ENCODE results near the gene UBALD2. TPM values are rescaled to one million over a fixed set of nuclear protein-coding genes. Genes with fewer than 3 reads are reported as not detected.
"Not testable (repeated sequence)": the region's sequence is repeated elsewhere in the genome, so short reads cannot be mapped to it uniquely, and the experiment has no call there.

The UBALD2 gene
- polyA plus RNA-seq, 2 of the 4 experiments (the other 2 are of a cell fraction): 12.8 to 21.5 TPM

GRCh38 chr17:76297436-76297835 is 32.3 kb downstream of the UBALD2 start:
- FAIRE-seq (no peak), ATAC-seq (no peak), DNase-seq (ENCODE audit: low read depth in 1 of 2, low spot score in 1 of 2) (no peak)
- Histone ChIP-seq H3K4me3 (no peak overlapping the region), H3K4me1 (no peaks in the 10 kb centered on the region), H3K4me2 (no peak overlapping the region), H3K9me3 (no peaks in the 10 kb centered on the region), H3K27ac (no peak overlapping the region)
- 97% methylated on average over 3 of the region's 3 CpGs for WGBS (ENCODE audit: missing lambda C conversion rate)
- POLR2A ChIA-PET: no interaction called here
- CTCF ChIA-PET: interaction anchor here (0.6 to 19.0 kb wide), 9 partner anchors 12 to 283 kb away, joined by 3 to 285 read pairs (median 33); partner anchors contain the start of genes QRICH2 and SPHK1
- TF ChIP-seq, protein P1, sequence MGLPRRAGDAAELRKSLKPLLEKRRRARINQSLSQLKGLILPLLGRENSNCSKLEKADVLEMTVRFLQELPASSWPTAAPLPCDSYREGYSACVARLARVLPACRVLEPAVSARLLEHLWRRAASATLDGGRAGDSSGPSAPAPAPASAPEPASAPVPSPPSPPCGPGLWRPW (IDR thresholded peaks at IDR 0.05): no peak
- no peak for TF ChIP-seq PBX3 (IDR thresholded peaks at IDR 0.05)
- TF ChIP-seq, protein P2, sequence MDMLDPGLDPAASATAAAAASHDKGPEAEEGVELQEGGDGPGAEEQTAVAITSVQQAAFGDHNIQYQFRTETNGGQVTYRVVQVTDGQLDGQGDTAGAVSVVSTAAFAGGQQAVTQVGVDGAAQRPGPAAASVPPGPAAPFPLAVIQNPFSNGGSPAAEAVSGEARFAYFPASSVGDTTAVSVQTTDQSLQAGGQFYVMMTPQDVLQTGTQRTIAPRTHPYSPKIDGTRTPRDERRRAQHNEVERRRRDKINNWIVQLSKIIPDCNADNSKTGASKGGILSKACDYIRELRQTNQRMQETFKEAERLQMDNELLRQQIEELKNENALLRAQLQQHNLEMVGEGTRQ (IDR thresholded peaks at IDR 0.05): no peak
- TF ChIP-seq, protein P3, sequence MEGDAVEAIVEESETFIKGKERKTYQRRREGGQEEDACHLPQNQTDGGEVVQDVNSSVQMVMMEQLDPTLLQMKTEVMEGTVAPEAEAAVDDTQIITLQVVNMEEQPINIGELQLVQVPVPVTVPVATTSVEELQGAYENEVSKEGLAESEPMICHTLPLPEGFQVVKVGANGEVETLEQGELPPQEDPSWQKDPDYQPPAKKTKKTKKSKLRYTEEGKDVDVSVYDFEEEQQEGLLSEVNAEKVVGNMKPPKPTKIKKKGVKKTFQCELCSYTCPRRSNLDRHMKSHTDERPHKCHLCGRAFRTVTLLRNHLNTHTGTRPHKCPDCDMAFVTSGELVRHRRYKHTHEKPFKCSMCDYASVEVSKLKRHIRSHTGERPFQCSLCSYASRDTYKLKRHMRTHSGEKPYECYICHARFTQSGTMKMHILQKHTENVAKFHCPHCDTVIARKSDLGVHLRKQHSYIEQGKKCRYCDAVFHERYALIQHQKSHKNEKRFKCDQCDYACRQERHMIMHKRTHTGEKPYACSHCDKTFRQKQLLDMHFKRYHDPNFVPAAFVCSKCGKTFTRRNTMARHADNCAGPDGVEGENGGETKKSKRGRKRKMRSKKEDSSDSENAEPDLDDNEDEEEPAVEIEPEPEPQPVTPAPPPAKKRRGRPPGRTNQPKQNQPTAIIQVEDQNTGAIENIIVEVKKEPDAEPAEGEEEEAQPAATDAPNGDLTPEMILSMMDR (IDR thresholded peaks at IDR 0.05): no peak
- TF ChIP-seq MYC (IDR thresholded peaks at IDR 0.05; ENCODE audit: borderline replicate concordance, low read length): no peak
- TF ChIP-seq HOXB5 (CRISPR knock-in tag; IDR thresholded peaks at IDR 0.05): no peak
- no peak for TF ChIP-seq CEBPB (IDR thresholded peaks at IDR 0.05)
- TF ChIP-seq JUN (IDR thresholded peaks at IDR 0.05): no peak
- no peak for TF ChIP-seq CHD2 (IDR thresholded peaks at IDR 0.05; ENCODE audit: low read length, partially characterized antibody)
- TF ChIP-seq SMC3 (IDR thresholded peaks at IDR 0.05): no peak
- TF ChIP-seq FOXS1 (CRISPR knock-in tag; IDR thresholded peaks at IDR 0.05): no peak
- no peak for TF ChIP-seq POLR2A (IDR thresholded peaks at IDR 0.05; ENCODE audit: low read length)
- TF ChIP-seq REST (IDR thresholded peaks at IDR 0.05): no peak
- TF ChIP-seq CHD4 (IDR thresholded peaks at IDR 0.05; ENCODE audit: borderline replicate concordance): no peak

GRCh38 chr17:76304226-76305134 is 39.3 kb downstream of the UBALD2 start:
- DNase-seq (ENCODE audit: low read depth in 1 of 2, low spot score in 1 of 2) (no peak), FAIRE-seq (no peak), ATAC-seq (peak; percentile 23 to 28; a peak in 4 of 6 replicates)
- Histone ChIP-seq H3K27ac (no peak overlapping the region), H3K4me2 (no peak overlapping the region), H3K4me3 (no peak overlapping the region), H3K9me3 (no peaks in the 10 kb centered on the region), H3K4me1 (no peaks in the 10 kb centered on the region)
- TF ChIP-seq GATA3 (IDR thresholded peaks at IDR 0.05; ENCODE audit: borderline replicate concordance) (no peak), TP53 (CRISPR knock-in tag; IDR thresholded peaks at IDR 0.05) (no peak), CHD4 (IDR thresholded peaks at IDR 0.05; ENCODE audit: borderline replicate concordance) (no peak), POLR2A (IDR thresholded peaks at IDR 0.05; ENCODE audit: low read length) (no peak), FOXS1 (CRISPR knock-in tag; IDR thresholded peaks at IDR 0.05) (no peak), HDAC2 (IDR thresholded peaks at IDR 0.05) (no peak), KDM5A (IDR thresholded peaks at IDR 0.05) (no peak), BHLHE40 (IDR thresholded peaks at IDR 0.05; ENCODE audit: low read depth, low read length) (no peak), ZFP36 (IDR thresholded peaks at IDR 0.05; ENCODE audit: borderline replicate concordance, partially characterized antibody) (no peak), RCOR1 (IDR thresholded peaks at IDR 0.05; ENCODE audit: low read depth, low read length) (no peak), MAX (IDR thresholded peaks at IDR 0.05) (no peak)
- POLR2A ChIA-PET: no interaction called here
- WGBS (ENCODE audit: missing lambda C conversion rate): 84% methylated on average over 17 of the region's 17 CpGs
- CTCF ChIA-PET: interaction anchor here (0.5 to 19.0 kb wide), 32 partner anchors 9 to 460 kb away, joined by 3 to 285 read pairs (median 5); partner anchors contain the start of genes PRPSAP1 and SPHK1

GRCh38 chr17:76305135-76305454 is 39.9 kb downstream of the UBALD2 start:
- WGBS (ENCODE audit: missing lambda C conversion rate): 96% methylated on average over 3 of the region's 3 CpGs
- H3K4me2 ChIP-seq; FAIRE-seq; POLR2A ChIA-PET; DNase-seq (ENCODE audit: low read depth in 1 of 2, low spot score in 1 of 2); H3K4me1 ChIP-seq; ATAC-seq; H3K27ac ChIP-seq; H3K4me3 ChIP-seq; H3K9me3 ChIP-seq: not testable (repeated sequence)
- CTCF ChIA-PET: interaction anchor here (0.5 to 19.0 kb wide), 10 partner anchors 11 to 460 kb away, joined by 3 to 285 read pairs (median 36); partner anchors contain the start of gene SPHK1
